ENCODE measurements around the gene COG7. TPM values are rescaled to one million over a fixed set of nuclear protein-coding genes. Genes with fewer than 3 reads are reported as not detected.

The COG7 gene
- total and polyA plus RNA-seq, 9 donors: 13.8 to 21.5 (median 19.0) TPM

DNA sequence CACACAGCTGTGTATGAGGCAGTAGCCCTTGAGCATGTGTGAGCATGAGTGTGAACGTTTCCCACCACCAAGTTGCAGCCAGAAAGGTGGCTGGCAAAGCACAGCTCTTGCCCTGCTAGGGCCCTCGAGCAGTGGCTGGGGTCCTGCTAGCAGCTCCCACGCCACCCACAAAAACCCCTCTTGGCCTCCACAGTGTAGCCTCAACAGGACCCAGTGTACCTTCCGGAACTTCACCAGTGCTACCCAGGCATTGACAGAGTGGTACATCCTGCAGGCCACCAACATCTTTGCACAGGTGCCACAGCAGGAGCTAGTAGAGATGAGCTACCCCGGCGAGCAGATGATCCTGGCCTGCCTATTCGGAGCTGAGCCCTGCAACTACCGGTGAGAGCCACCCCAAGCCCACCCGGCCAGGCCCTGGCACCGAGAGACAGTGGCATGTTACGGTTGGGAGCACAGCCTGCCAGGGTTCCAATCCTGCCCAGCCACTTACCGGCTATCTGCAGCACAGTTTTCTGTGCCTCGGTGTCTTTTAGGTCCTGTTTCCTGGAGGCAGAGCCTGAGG, 97.8 kb downstream of the COG7 start:
- H3K4me3 ChIP-seq: no peak overlapping the region
- DNase-seq: no peak
- no peaks in the 10 kb centered on the region for H3K9me3 ChIP-seq
- intact Hi-C loops (cut with DNase I): no loop called here
- WGBS, 3 donors: 84 to 86% (median 85%) methylated on average over 12 to 13 of the region's 13 CpGs
- H3K36me3 ChIP-seq: no peaks in the 10 kb centered on the region
- H3K4me1 ChIP-seq (ENCODE audit: insufficient read depth): no peaks in the 10 kb centered on the region
- no peak overlapping the region for H3K27ac ChIP-seq
- H3K27me3 ChIP-seq: no peaks in the 10 kb centered on the region
- TF ChIP-seq, protein P1, sequence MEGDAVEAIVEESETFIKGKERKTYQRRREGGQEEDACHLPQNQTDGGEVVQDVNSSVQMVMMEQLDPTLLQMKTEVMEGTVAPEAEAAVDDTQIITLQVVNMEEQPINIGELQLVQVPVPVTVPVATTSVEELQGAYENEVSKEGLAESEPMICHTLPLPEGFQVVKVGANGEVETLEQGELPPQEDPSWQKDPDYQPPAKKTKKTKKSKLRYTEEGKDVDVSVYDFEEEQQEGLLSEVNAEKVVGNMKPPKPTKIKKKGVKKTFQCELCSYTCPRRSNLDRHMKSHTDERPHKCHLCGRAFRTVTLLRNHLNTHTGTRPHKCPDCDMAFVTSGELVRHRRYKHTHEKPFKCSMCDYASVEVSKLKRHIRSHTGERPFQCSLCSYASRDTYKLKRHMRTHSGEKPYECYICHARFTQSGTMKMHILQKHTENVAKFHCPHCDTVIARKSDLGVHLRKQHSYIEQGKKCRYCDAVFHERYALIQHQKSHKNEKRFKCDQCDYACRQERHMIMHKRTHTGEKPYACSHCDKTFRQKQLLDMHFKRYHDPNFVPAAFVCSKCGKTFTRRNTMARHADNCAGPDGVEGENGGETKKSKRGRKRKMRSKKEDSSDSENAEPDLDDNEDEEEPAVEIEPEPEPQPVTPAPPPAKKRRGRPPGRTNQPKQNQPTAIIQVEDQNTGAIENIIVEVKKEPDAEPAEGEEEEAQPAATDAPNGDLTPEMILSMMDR (IDR thresholded peaks at IDR 0.05): no peak
- TF ChIP-seq EP300 (IDR thresholded peaks at IDR 0.05) (no peak), POLR2A (IDR thresholded peaks at IDR 0.05) (no peak)

DNA sequence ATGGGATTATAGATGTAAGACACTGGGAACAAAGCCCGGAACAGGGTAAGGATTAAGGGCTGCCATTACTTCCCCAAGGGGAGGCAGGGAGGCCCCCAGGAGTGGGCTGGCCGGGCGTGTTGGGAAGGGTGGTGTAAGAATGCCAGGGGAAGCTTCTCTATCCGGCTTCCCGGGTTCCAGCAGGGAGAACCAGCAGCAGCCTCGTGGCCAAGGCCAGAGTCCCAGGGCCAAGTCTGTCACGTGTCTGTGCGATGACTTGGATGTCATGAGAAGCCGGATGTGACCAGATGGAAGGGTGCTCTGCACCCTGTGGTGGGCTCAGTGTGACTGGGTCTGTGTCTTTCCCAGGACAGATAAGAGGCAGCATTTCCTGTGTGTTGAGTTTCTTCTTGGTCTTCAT, 98.7 kb downstream of the COG7 start:
- intact Hi-C loops (cut with DNase I): no loop called here
- Histone ChIP-seq H3K36me3 (no peaks in the 10 kb centered on the region), H3K27me3 (no peaks in the 10 kb centered on the region), H3K9me3 (no peaks in the 10 kb centered on the region), H3K4me3 (no peak overlapping the region), H3K4me1 (ENCODE audit: insufficient read depth) (no peaks in the 10 kb centered on the region), H3K27ac (no peak overlapping the region)
- TF ChIP-seq POLR2A (IDR thresholded peaks at IDR 0.05) (no peak), EP300 (IDR thresholded peaks at IDR 0.05) (no peak)
- TF ChIP-seq, protein P1 (IDR thresholded peaks at IDR 0.05): no peak
- no peak for DNase-seq
- 84 to 89% (median 85%) methylated on average over 9 of the region's 9 CpGs for WGBS, 3 donors

DNA sequence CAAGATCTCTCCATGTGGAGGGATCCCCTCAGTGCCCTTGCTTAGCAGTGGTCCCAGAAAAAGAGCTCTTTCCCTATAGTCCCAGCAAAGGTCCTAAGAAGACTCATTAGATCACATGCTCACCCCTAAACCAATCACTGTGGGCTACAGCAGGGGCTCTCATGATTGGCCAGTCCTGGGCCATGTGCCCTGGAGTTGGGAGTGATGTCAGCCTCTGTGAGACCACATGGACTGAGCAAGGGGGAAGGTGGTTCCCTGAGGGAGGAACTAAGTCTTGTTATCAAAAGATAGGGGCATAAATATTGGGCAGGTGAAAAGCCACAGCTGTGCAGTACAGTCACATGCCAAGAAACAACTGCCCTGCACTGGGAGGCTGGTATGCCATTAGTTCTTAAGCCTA, 99.5 kb downstream of the COG7 start:
- Histone ChIP-seq H3K27me3 (no peaks in the 10 kb centered on the region), H3K9me3 (no peaks in the 10 kb centered on the region), H3K27ac (no peak overlapping the region), H3K36me3 (no peaks in the 10 kb centered on the region), H3K4me3 (no peak overlapping the region), H3K4me1 (ENCODE audit: insufficient read depth) (no peaks in the 10 kb centered on the region)
- no peak for DNase-seq
- intact Hi-C loops (cut with DNase I): no loop called here
- TF ChIP-seq POLR2A (IDR thresholded peaks at IDR 0.05) (no peak), EP300 (IDR thresholded peaks at IDR 0.05) (no peak)
- TF ChIP-seq, protein P1 (IDR thresholded peaks at IDR 0.05): no peak

DNA sequence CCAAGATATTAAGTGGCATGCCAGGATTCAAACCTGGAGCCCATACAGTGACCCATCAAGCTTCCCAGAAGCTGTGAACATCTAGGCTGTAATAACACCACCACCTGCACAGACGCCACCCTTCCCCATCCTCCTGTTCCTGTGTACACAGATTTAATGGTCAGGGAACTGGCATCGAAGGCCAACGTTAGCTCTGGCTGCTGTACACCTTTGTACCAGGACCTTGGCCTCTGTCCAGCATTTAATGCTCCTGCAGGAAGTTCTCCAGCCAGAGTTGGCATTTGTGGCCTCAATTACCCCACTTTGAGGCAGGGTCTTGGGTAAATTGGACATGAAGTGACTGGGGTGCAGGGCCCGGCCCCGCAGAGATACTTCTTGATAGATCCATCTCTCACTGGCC, 101.6 kb downstream of the COG7 start:
- WGBS, 3 donors: 81 to 91% (median 90%) methylated on average over 5 of the region's 5 CpGs
- H3K9me3 ChIP-seq: no peaks in the 10 kb centered on the region
- DNase-seq: no peak
- H3K4me3 ChIP-seq: no peak overlapping the region
- no peaks in the 10 kb centered on the region for H3K4me1 ChIP-seq (ENCODE audit: insufficient read depth)
- H3K36me3 ChIP-seq: no peaks in the 10 kb centered on the region
- intact Hi-C loops (cut with DNase I): no loop called here
- H3K27ac ChIP-seq: no peak overlapping the region
- H3K27me3 ChIP-seq: no peaks in the 10 kb centered on the region
- TF ChIP-seq, protein P1 (IDR thresholded peaks at IDR 0.05): no peak
- TF ChIP-seq EP300 (IDR thresholded peaks at IDR 0.05): no peak

Data from ovary (tissue), 9 donors.